Cardiac muscle cell (in vitro differentiated cells and primary cell): ENCODE data around the gene DENND4C. TPM values are rescaled to one million over a fixed set of nuclear protein-coding genes. Genes with fewer than 3 reads are reported as not detected.

ENCODE experiments used
- DNase-seq, 2 donors: peaks; one replicate each; pipeline versions ENCODE4 v3.0.0 to v3.0.0-alpha.2; 2010 to 2017; ENCODE audit warnings: low read depth in 1 of 2, low spot score in 1 of 2
- H3K27ac ChIP-seq: fragments of 200-600 bp; sonication (generic); 2 replicates; pipeline ENCODE4 v1.5.1; 2016
- H3K27me3 ChIP-seq: fragments of 200-600 bp; sonication (generic); 2 replicates; pipeline ENCODE4 v1.6.0; 2016; ENCODE audit warnings: control low read depth
- H3K36me3 ChIP-seq: fragments of 200-600 bp; sonication (generic); 2 replicates; pipeline ENCODE4 v1.5.1; 2016; ENCODE audit warnings: control low read depth
- H3K4me1 ChIP-seq: fragments of 200-600 bp; sonication (generic); 2 replicates; pipeline ENCODE4 v1.8.1; 2017; ENCODE audit warnings: low read depth, mild to moderate bottlenecking, mixed run types
- H3K4me3 ChIP-seq: fragments of 200-600 bp; sonication (generic); 2 replicates; pipeline ENCODE4 v1.5.1; 2016; ENCODE audit warnings: mild to moderate bottlenecking
- H3K9me3 ChIP-seq: fragments of 200-600 bp; sonication (generic); 2 replicates; pipeline ENCODE4 v1.5.1; 2017; ENCODE audit warnings: low read depth, mild to moderate bottlenecking, control low read depth
- polyA plus RNA-seq: library from polyadenylated mRNA; unstranded; fragments of >200 nt; fragmentation: Nextera tagmentation; extraction: Ambion mirVana; gene quantifications from 2 replicates; pipeline ENCODE4 v1.2.1, GENCODE V29; 2016
- total RNA-seq: library from RNA; depleted of rRNA; stranded (reverse); fragments of >200 nt; gene quantifications from 2 replicates; pipeline ENCODE4 v1.2.3, GENCODE V29; 2016
- TF ChIP-seq, protein P1 (sequence below): IDR thresholded peaks from 2 replicates; pipeline ENCODE4 v1.5.1; 2012; ENCODE audit warnings: low read depth, mild to moderate bottlenecking, low read length

DENND4C gene
- total and polyA plus RNA-seq, 2 experiments from 2014 or later, result 19.3 to 51.0 TPM

DNA sequence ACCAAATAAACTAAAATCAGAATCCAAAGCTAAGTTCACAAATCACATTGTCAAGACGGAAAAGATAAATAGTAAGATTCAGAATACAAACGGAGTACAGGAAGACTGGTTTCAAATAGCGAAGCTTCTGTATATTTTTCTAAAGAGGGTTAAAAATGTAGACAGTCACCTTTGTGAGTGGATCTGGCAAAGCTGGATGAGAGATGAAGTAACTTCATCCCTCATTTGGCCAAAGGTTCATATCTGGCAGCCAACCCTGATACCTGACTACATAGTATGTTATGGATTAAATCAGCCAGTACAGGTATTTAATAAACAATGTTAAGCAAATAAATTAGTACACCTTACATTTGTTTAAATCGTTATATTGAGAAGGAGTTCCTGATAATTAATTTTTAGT lies 21.3 kb upstream of the DENND4C start:
- H3K9me3 ChIP-seq, result no peaks in the 10 kb centered on the region
- no peaks in the 10 kb centered on the region for H3K36me3 ChIP-seq
- peak overlapping the region; percentile 60 for H3K27ac ChIP-seq
- no peak overlapping the region for H3K4me3 ChIP-seq
- DNase-seq, result no peak
- H3K4me1 ChIP-seq, result peaks cover 9% of the 10 kb centered on the region
- TF ChIP-seq, protein P1, sequence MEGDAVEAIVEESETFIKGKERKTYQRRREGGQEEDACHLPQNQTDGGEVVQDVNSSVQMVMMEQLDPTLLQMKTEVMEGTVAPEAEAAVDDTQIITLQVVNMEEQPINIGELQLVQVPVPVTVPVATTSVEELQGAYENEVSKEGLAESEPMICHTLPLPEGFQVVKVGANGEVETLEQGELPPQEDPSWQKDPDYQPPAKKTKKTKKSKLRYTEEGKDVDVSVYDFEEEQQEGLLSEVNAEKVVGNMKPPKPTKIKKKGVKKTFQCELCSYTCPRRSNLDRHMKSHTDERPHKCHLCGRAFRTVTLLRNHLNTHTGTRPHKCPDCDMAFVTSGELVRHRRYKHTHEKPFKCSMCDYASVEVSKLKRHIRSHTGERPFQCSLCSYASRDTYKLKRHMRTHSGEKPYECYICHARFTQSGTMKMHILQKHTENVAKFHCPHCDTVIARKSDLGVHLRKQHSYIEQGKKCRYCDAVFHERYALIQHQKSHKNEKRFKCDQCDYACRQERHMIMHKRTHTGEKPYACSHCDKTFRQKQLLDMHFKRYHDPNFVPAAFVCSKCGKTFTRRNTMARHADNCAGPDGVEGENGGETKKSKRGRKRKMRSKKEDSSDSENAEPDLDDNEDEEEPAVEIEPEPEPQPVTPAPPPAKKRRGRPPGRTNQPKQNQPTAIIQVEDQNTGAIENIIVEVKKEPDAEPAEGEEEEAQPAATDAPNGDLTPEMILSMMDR, result no peak
- H3K27me3 ChIP-seq, result no peaks in the 10 kb centered on the region

DNA sequence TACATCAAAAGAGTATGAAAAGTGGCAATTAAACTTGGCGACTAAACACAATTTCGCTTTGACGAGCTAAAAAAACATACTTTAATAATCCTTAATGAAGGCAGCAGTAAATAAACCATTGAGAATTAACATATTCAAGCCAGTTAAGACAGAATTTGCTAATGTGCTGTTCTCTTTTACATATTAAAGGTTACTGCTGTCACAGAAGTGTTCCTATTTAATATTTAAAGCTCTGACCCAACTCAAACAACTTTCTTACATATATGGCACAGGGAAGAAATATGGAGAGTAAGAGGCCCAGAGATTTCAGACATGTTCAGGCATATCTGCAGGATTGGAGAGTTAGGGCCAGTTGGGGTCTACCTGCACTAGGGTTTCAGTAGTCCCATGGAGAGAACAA lies 16.7 kb upstream of the DENND4C start:
- H3K27me3 ChIP-seq, result no peaks in the 10 kb centered on the region
- no peaks in the 10 kb centered on the region for H3K36me3 ChIP-seq
- no peak overlapping the region for H3K27ac ChIP-seq
- H3K9me3 ChIP-seq, result no peaks in the 10 kb centered on the region
- H3K4me3 ChIP-seq, result no peak overlapping the region
- DNase-seq, result no peak
- TF ChIP-seq, protein P1, result no peak
- H3K4me1 ChIP-seq, result peaks cover 18% of the 10 kb centered on the region

DNA sequence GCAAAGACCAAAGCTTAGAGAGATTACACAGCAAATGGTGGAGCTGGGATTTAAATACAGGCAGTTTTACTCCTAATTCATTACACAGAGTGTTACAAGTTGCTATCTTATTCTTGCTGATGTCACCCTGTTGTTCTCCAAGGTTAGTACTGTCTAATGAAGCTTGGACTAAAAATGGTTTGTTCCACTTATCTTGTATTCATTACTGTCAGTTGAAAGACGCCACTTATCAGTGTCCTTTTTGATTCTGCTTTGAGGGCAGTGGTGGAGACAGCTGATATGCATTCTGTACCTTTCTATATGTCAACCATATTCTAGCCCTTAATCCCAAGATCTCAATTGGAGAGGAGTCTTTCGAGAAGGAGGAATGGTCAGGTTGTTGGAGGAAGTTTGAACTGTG lies 14.0 kb upstream of the DENND4C start:
- DNase-seq, result no peak
- Histone ChIP-seq H3K27ac (peak overlapping the region; percentile 88), H3K36me3 (no peaks in the 10 kb centered on the region), H3K4me1 (peaks cover 19% of the 10 kb centered on the region), H3K9me3 (no peaks in the 10 kb centered on the region), H3K27me3 (no peaks in the 10 kb centered on the region), H3K4me3 (no peak overlapping the region)
- TF ChIP-seq, protein P1, result no peak

DNA sequence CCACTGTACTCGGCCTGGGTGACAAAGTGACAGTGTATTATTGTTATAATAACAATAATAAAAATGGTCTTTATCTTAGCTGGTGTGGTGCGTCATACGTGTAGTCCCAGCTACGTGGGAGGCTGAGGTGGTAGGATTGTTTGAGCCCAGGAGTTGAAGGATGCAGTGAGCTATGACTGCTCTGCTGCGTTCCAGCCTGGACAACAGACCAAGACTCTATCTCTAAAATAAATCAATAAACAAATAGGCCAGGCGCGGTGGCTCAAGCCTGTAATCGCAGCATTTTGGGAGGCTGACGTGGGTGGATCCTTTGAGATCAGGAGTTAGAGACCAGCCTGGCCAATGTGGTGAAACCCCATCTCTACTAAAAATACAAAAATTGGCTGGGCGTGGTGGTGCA lies 9.2 kb upstream of the DENND4C start:
- H3K36me3 ChIP-seq, result no peaks in the 10 kb centered on the region
- peaks cover 38% of the 10 kb centered on the region for H3K4me1 ChIP-seq
- H3K9me3 ChIP-seq, result no peaks in the 10 kb centered on the region
- no peaks in the 10 kb centered on the region for H3K27me3 ChIP-seq
- no peak overlapping the region for H3K4me3 ChIP-seq
- no peak overlapping the region for H3K27ac ChIP-seq
- TF ChIP-seq, protein P1, result no peak
- no peak for DNase-seq

DNA sequence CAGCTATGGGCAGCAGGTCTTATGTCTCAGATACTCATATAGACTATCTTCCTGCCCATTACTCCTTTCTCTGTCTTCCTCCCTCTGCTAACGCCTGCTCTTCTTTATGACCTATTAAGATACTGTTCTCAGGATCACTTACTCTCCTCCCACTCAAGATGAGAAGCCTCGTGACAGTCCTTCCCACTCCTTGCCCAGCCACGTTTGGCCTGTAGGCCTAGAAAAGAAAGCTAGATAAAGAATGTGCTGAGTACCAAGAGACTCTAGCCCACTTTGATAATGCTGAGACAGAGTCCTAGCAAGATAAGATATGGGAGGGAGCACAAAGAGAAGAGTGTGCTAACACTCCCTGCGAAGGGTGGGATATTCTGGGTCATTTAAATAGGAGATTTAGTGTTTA lies 6.8 kb upstream of the DENND4C start:
- peak; percentile 33 to 47 for DNase-seq
- Histone ChIP-seq H3K9me3 (no peaks in the 10 kb centered on the region), H3K4me1 (peaks cover 27% of the 10 kb centered on the region), H3K27ac (peak overlapping the region; percentile 88), H3K36me3 (no peaks in the 10 kb centered on the region), H3K27me3 (no peaks in the 10 kb centered on the region), H3K4me3 (no peak overlapping the region)
- TF ChIP-seq, protein P1, result no peak

DNA sequence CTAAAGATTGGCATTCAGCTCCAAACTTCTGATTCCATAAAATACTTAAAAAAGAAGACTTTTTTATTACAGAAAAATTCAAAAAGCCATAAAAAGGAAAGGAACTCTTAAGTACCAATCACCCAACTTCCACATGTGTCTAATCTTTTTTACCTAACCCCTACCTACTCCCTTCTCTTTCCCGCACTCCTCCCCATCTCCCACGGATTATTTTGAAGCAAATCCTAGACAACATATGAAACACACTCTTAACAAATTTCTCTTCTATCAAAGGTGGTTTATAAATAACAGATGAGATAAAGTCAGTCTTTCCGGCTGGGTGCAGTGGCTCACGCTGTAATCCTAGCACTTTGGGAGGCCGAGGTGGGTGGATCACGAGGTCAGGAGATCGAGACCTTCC lies 5.9 kb upstream of the DENND4C start:
- no peak overlapping the region for H3K4me3 ChIP-seq
- DNase-seq, result no peak
- no peaks in the 10 kb centered on the region for H3K27me3 ChIP-seq
- H3K27ac ChIP-seq, result peak overlapping the region; percentile 88
- TF ChIP-seq, protein P1, result no peak
- no peaks in the 10 kb centered on the region for H3K36me3 ChIP-seq
- no peaks in the 10 kb centered on the region for H3K9me3 ChIP-seq
- H3K4me1 ChIP-seq, result peaks cover 31% of the 10 kb centered on the region
